Spleen (tissue), 11 donors: ENCODE data around the gene RIBC2. TPM values are rescaled to one million over a fixed set of nuclear protein-coding genes. Genes with fewer than 3 reads are reported as not detected.
A peak's percentile ranks its signal among the peaks of the same experiment; 100 is the strongest.

Source experiments
- DNase-seq: peaks from one replicate; pipeline ENCODE4 v3.0.0-alpha.2; 2020
- H3K27ac ChIP-seq, 8 donors: fragments of 200-600 bp; sonication (generic) in 7 of 8; 1 replicate in 4 of 8; 2 replicates in 4 of 8; pipeline versions ENCODE4 v1.5.0 to v1.8.0; 2016 to 2021; ENCODE audit warnings: inconsistent platforms in 4 of 8, mild to moderate bottlenecking in 4 of 8, moderate library complexity in 1 of 8
- H3K27me3 ChIP-seq, 7 donors: fragments of 200-600 bp; sonication (generic) in 6 of 7; replicated peaks in 1 of 7; 1 replicate in 4 of 7; 2 replicates in 3 of 7; pipeline versions ENCODE4 v1.5.0 to v1.8.0; 2016 to 2021; ENCODE audit warnings: inconsistent platforms in 3 of 7, mild to moderate bottlenecking in 1 of 7
- H3K36me3 ChIP-seq, 6 donors: fragments of 200-600 bp; sonication (generic) in 5 of 6; 1 replicate in 4 of 6; 2 replicates in 2 of 6; pipeline versions ENCODE4 v1.5.0 to v1.8.0; 2016 to 2021; ENCODE audit warnings: inconsistent platforms in 2 of 6
- H3K4me1 ChIP-seq, 6 donors: fragments of 200-600 bp; sonication (generic) in 5 of 6; 1 replicate in 3 of 6; 2 replicates in 3 of 6; pipeline versions ENCODE4 v1.5.0 to v1.8.0; 2016 to 2021; ENCODE audit warnings: inconsistent platforms in 3 of 6
- H3K4me3 ChIP-seq, 8 donors: fragments of 200-600 bp; sonication (generic) in 7 of 8; 1 replicate in 4 of 8; 2 replicates in 4 of 8; pipeline versions ENCODE4 v1.5.0 to v1.8.0; 2016 to 2021; ENCODE audit warnings: inconsistent platforms in 4 of 8, mild to moderate bottlenecking in 4 of 8, moderate library complexity in 2 of 8
- H3K9me3 ChIP-seq, 8 donors: fragments of 200-600 bp; sonication (generic) in 7 of 8; 1 replicate in 4 of 8; 2 replicates in 4 of 8; pipeline versions ENCODE4 v1.5.0 to v1.8.0; 2016 to 2021; ENCODE audit warnings: inconsistent platforms in 4 of 8
- POLR2A ChIP-seq, 3 donors: fragments of 450-650 bp; IDR thresholded peaks; one replicate each; pipeline ENCODE4 v1.5.1; 2017; ENCODE audit warnings: antibody characterized with exemption in 3 of 3, mild to moderate bottlenecking in 1 of 3
- POLR2AphosphoS5 ChIP-seq, 3 donors: sonication (generic); formaldehyde crosslinking; IDR thresholded peaks; one replicate each; pipeline ENCODE4 v1.5.1; 2017; ENCODE audit warnings: antibody characterized with exemption in 3 of 3
- WGBS, 5 donors: extraction: QIAGEN DNeasy Blood & Tissue Kit in 3 of 5; methylation state at CpG; one replicate each; pipeline versions ENCODE4 v1.1.5 to v1.1.7; 2013 to 2018; 5-methylcytosine and 5-hydroxymethylcytosine counted together
- intact Hi-C: fragments of 100-400 bp; cut with DNase I; formaldehyde crosslinking; loops from one replicate; pipeline ENCODE4 v1.15.0; 2023; ENCODE audit warnings: low total_unique reads
- polyA plus RNA-seq, 3 donors: library from polyadenylated mRNA; stranded (reverse); fragments of 200-250 nt; gene quantifications; one replicate each; pipeline ENCODE4 v1.2.1, GENCODE V29; 2013
- total RNA-seq, 7 donors: library from RNA; depleted of rRNA in 3 of 7; stranded (reverse); fragments of >200 nt in 3 of 7; fragmentation: NEBNext Ultra II Directional in 4 of 7; extraction: Animal tissue kit (Norgen Biotek cat#: 25700) in 4 of 7; gene quantifications; one replicate each; pipeline versions ENCODE4 v1.1.0 to v1.2.1, GENCODE V29; 2016 to 2021
- TF ChIP-seq, protein P1 (sequence below), 11 experiments: fragments of 200-600 bp in 7 of 11; fragments of 450-650 bp in 4 of 11; sonication (generic) in 4 of 11; IDR thresholded peaks in 8 of 11; conservative IDR thresholded peaks in 3 of 11; 1 replicate in 7 of 11; 2 replicates in 4 of 11; pipeline versions ENCODE4 v1.4.0 to v1.8.0; 2016 to 2021; ENCODE audit warnings: antibody characterized with exemption in 11 of 11, inconsistent platforms in 4 of 11, mild to moderate bottlenecking in 1 of 11
- donor health status: healthy with polysubstance abuse.
- donor health status: DM: no; HTN: no; CAD: no; lungs with moderate emphysema.
- donor health status: DM: no; HTN: no; CAD: no.
- donor health status: Bipolar disorder and iron deficiency.
- donor health status: healthy.
- donor health status: DM: no; HTN: no; CAD: no.
- donor health status: DM: yes; HTN: yes; CAD: no.

RIBC2 gene
- total and polyA plus RNA-seq, 10 donors: 0.27 to 0.83 (median 0.37) TPM; not detected in 4

DNA sequence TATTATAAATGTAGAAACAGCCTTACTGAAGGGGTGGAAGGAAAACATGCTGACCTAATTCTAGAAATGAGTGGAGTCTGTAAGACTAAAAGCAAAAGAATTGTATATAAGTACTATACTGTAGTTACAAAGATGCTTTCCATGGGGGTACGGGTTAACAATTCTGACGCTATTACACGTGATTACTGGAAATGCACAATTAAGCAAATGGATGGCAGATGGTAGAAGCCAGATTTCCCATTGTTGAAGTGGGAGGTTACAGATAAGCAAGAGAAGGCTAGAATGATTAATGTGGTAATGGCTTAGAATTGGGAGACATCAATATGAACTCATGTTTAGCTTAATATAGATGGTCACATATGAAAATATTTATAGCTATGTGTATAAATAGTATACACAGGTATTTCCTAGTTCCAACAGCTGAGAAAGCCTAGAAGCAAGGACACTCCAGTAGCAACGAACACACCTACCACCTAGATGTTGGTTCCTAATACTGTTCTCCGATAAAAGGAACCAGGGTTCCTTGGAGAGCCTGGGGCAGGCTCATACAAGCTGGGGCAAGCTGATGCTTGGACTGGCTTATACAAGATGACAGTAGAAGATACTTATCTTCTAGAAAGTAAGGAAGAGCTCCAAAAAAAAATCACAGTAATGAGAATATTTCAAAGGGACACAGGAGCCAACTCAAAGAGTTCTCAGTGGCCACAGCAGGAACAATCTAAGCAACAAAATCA is 13.6 kb upstream of the RIBC2 start:
- intact Hi-C loops: no loop called here
- no peak overlapping the region for H3K27ac ChIP-seq
- no peaks in the 10 kb centered on the region for H3K27me3 ChIP-seq
- no peak for DNase-seq
- H3K36me3 ChIP-seq: no peaks in the 10 kb centered on the region
- H3K4me1 ChIP-seq: no peaks in the 10 kb centered on the region
- WGBS, 5 donors: 86 to 94% (median 88%) methylated on average over 5 of the region's 5 CpGs
- no peak overlapping the region for H3K4me3 ChIP-seq
- TF ChIP-seq, protein P1, sequence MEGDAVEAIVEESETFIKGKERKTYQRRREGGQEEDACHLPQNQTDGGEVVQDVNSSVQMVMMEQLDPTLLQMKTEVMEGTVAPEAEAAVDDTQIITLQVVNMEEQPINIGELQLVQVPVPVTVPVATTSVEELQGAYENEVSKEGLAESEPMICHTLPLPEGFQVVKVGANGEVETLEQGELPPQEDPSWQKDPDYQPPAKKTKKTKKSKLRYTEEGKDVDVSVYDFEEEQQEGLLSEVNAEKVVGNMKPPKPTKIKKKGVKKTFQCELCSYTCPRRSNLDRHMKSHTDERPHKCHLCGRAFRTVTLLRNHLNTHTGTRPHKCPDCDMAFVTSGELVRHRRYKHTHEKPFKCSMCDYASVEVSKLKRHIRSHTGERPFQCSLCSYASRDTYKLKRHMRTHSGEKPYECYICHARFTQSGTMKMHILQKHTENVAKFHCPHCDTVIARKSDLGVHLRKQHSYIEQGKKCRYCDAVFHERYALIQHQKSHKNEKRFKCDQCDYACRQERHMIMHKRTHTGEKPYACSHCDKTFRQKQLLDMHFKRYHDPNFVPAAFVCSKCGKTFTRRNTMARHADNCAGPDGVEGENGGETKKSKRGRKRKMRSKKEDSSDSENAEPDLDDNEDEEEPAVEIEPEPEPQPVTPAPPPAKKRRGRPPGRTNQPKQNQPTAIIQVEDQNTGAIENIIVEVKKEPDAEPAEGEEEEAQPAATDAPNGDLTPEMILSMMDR (IDR thresholded peaks at IDR 0.05 in 8 of 11, conservative IDR thresholded peaks at IDR 0.05 in 3 of 11): no peak
- TF ChIP-seq POLR2AphosphoS5 (IDR thresholded peaks at IDR 0.05) (no peak), POLR2A (IDR thresholded peaks at IDR 0.05) (no peak)
- peaks cover 0 to 3% (median 0%) of the 10 kb centered on the region in 8 donors for H3K9me3 ChIP-seq

DNA sequence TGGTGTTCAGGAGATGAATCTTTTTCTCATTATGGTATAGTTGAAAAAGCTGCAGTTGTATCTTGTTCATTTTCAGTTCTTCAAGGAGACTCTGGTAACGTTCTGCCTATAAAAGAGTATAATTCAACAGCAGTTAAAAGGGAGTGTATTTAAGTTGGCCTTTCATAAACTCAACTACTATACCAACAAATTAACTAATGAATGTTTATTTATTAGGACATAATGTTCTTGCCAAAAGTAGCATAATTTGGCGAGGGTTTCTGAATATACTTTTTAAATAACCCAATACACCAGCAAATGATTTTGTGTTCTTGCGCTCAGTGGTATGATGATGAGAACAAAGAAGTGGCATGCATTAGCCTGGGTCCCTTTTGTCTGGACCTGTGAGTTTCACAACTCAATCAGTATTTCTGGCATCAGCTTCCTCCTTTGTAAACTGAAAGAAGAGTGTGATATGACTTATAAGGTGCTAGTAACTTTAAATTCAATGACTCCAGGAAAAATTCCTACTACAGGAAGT is 11.0 kb upstream of the RIBC2 start:
- H3K27ac ChIP-seq: no peak overlapping the region
- intact Hi-C loops: no loop called here
- no peaks in the 10 kb centered on the region for H3K27me3 ChIP-seq
- no peak overlapping the region for H3K4me3 ChIP-seq
- 77 to 89% (median 80%) methylated on average over 3 of the region's 3 CpGs for WGBS, 5 donors
- DNase-seq: no peak
- H3K4me1 ChIP-seq: no peaks in the 10 kb centered on the region
- no peak for TF ChIP-seq POLR2AphosphoS5 (IDR thresholded peaks at IDR 0.05)
- TF ChIP-seq POLR2A (IDR thresholded peaks at IDR 0.05): no peak
- TF ChIP-seq, protein P1 (IDR thresholded peaks at IDR 0.05 in 8 of 11, conservative IDR thresholded peaks at IDR 0.05 in 3 of 11): no peak
- no peaks in the 10 kb centered on the region for H3K36me3 ChIP-seq
- H3K9me3 ChIP-seq: peaks cover 0 to 4% (median 0%) of the 10 kb centered on the region in 8 donors

DNA sequence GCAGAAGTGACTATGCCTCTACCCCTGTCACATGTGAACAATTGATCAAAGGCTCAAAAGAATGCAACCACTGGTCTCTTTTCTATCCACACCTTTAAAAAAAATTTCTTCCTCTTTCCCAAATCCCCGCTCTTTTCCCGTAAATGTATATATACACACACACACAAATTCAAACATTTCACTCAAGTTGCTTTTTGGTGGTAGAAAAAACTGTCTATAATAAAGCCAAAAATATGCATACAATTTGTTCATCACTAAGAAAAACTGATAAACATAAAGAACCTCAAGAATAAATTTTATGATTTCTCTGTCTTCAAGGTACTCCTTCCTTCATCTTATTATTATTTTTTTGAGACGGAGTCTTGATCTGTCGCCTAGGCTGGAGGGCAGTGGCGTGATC is 5.7 kb upstream of the RIBC2 start:
- intact Hi-C loops: no loop called here
- TF ChIP-seq POLR2A (IDR thresholded peaks at IDR 0.05) (no peak), POLR2AphosphoS5 (IDR thresholded peaks at IDR 0.05) (no peak)
- TF ChIP-seq, protein P1 (IDR thresholded peaks at IDR 0.05 in 8 of 11, conservative IDR thresholded peaks at IDR 0.05 in 3 of 11): no peak
- WGBS, 5 donors: 94 to 99% (median 97%) methylated on average over 5 of the region's 5 CpGs

DNA sequence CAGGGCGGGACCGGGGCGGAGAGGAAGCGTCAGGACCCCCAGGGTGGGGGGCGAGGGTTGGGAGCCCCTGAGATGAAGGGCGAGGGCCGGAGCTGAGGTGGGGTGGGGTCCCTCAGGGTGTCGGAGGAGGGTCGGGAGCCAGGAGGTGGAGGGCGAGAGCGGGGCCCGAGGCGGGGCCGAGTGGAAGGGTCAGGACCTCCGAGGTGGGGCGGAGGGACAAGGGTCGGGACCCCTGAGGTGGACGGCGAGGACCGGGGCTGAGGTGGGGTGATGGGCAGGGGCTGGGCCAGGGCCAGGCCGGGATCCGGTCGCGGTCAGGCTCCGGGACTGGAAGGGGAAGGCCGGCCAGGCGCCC is 503 bp upstream of the RIBC2 start:
- H3K36me3 ChIP-seq: no peaks in the 10 kb centered on the region
- 83 to 94% (median 92%) methylated on average over 22 to 27 of the region's 27 CpGs for WGBS, 5 donors
- H3K27ac ChIP-seq: no peak overlapping the region
- H3K4me1 ChIP-seq: peaks cover 5 to 18% (median 15%) of the 10 kb centered on the region in 6 donors
- H3K4me3 ChIP-seq: peak overlapping the region; percentile 20 to 69 (median 43)
- TF ChIP-seq, protein P1 (IDR thresholded peaks at IDR 0.05 in 8 of 11, conservative IDR thresholded peaks at IDR 0.05 in 3 of 11): no peak
- TF ChIP-seq POLR2AphosphoS5 (IDR thresholded peaks at IDR 0.05) (no peak), POLR2A (IDR thresholded peaks at IDR 0.05) (no peak)
- peaks cover 0 to 3% (median 0%) of the 10 kb centered on the region in 8 donors for H3K9me3 ChIP-seq
- peaks cover 0 to 29% (median 0%) of the 10 kb centered on the region in 7 donors for H3K27me3 ChIP-seq
- intact Hi-C loops: no loop called here
- DNase-seq: no peak

More for the DNA sequence above, 5.7 kb upstream of the RIBC2 start:
- Histone ChIP-seq H3K27me3 (peaks cover 0 to 15% (median 0%) of the 10 kb centered on the region in 7 donors), H3K9me3 (peaks cover 0 to 11% (median 0%) of the 10 kb centered on the region in 8 donors), H3K4me3 (no peak overlapping the region), H3K27ac (no peak overlapping the region), H3K4me1 (peaks cover 0 to 3% (median 2%) of the 10 kb centered on the region in 6 donors), H3K36me3 (no peaks in the 10 kb centered on the region)
- DNase-seq: no peak
